BE2C (cell line): ENCODE measurements around the gene ISY1.
"Not testable (repeated sequence)": the region's sequence is repeated elsewhere in the genome, so short reads cannot be mapped to it uniquely, and the experiment has no call there.

ENCODE experiments used
- DNase-seq: peaks from one replicate; pipeline ENCODE4 v3.0.0-alpha.2; 2020
- H3K27me3 ChIP-seq: fragments of 250-450 bp; sonication (Bioruptor Pico); 2 replicates; pipeline ENCODE4 v1.5.1; 2020; ENCODE audit warnings: mild to moderate bottlenecking
- H3K36me3 ChIP-seq: fragments of 250-450 bp; sonication (Bioruptor Pico); 2 replicates; pipeline ENCODE4 v1.5.1; 2020; ENCODE audit warnings: mild to moderate bottlenecking
- H3K4me1 ChIP-seq: fragments of 250-450 bp; sonication (Bioruptor Pico); 2 replicates; pipeline ENCODE4 v1.5.1; 2020
- H3K4me3 ChIP-seq: 2 replicates; pipeline ENCODE4 v1.5.1; 2011; ENCODE audit warnings: low read depth, low read length
- H3K9me3 ChIP-seq: fragments of 250-450 bp; sonication (Bioruptor Pico); 2 replicates; pipeline ENCODE4 v1.5.1; 2020
- CTCF ChIP-seq: IDR thresholded peaks from 2 replicates; pipeline ENCODE4 v1.5.1; 2012; ENCODE audit warnings: mild to moderate bottlenecking, low read depth, low read length

Gene ISY1

GRCh38 chr3:129103296-129103695, 57.6 kb downstream of the ISY1 start:
- Histone ChIP-seq H3K36me3 (no peaks in the 10 kb centered on the region), H3K4me1 (no peaks in the 10 kb centered on the region), H3K27me3 (no peaks in the 10 kb centered on the region), H3K9me3 (no peaks in the 10 kb centered on the region), H3K4me3 (no peak overlapping the region)
- no peak for DNase-seq
- TF ChIP-seq CTCF: no peak

DNA sequence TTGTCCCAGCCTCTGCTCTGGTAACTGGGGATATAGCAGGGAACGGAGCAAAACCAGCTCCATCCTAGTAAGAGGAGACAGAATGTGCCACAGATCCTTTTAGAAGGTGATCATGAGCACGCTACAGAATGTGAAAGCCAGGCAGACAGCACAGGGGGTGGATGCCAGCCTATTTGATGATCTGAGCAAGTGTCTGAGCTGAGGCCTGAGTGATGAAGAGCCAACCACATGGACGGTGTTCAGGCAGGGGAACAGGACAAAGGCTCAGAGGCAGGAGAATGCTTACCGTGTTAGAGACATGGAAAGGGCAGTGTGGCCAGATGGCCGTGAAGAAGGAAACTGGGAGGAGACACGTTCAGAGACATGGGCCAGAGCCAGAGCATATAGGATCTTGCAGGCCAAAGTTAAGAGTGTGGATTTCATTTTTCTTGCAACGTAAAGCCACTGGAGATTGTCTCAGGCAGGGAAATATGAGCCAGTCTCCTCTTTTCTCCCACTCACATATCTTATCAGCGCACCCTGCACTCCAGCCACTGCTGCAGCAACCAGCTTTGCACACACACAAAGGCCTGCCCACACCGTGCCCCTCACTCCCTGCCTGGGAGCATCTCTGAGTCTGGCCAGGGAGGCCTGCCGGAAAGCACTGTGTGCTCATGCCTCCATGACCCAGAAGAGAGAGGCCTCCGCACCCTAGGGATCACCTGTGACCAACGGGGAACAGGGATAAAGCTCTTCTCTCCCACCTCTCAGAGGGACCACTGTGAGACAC, 59.3 kb downstream of the ISY1 start:
- DNase-seq: no peak
- Histone ChIP-seq H3K4me1 (no peaks in the 10 kb centered on the region), H3K36me3 (no peaks in the 10 kb centered on the region)

GRCh38 chr3:129100274-129100673, 60.6 kb downstream of the ISY1 start:
- Histone ChIP-seq H3K9me3 (no peaks in the 10 kb centered on the region), H3K27me3 (no peaks in the 10 kb centered on the region), H3K4me3 (no peak overlapping the region), H3K4me1 (no peaks in the 10 kb centered on the region), H3K36me3 (no peaks in the 10 kb centered on the region)
- no peak for TF ChIP-seq CTCF
- DNase-seq: no peak

More for the DNA sequence above, 59.3 kb downstream of the ISY1 start:
- H3K9me3 ChIP-seq: no peaks in the 10 kb centered on the region
- no peak overlapping the region for H3K4me3 ChIP-seq
- no peak for TF ChIP-seq CTCF
- H3K27me3 ChIP-seq: no peaks in the 10 kb centered on the region

DNA sequence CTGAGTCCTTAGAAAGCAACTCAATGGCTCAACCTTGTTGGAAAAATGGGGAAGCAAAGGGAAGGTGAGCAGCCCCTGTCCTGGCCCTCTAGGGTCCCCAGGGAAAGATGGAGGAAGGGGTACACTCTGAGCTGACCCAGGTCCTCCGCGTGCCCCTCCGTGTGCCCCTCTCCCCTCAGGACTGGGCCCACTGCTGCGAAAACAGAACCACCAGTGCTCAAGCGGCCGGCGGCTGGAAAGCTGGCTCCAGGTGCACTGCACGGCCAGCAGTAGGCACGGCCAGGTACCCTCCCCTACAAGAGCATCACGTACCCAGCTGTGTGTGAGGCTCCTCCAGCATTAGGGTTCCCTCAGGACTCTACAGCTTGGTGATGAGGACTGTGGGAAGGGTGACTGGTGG, 65.6 kb downstream of the ISY1 start:
- H3K36me3 ChIP-seq: no peaks in the 10 kb centered on the region
- no peak for TF ChIP-seq CTCF
- H3K9me3 ChIP-seq: no peaks in the 10 kb centered on the region
- no peaks in the 10 kb centered on the region for H3K27me3 ChIP-seq
- DNase-seq: no peak
- H3K4me3 ChIP-seq: no peak overlapping the region
- H3K4me1 ChIP-seq: no peaks in the 10 kb centered on the region

- not testable (repeated sequence) for H3K9me3 ChIP-seq, H3K27me3 ChIP-seq, H3K4me3 ChIP-seq, H3K4me1 ChIP-seq, H3K36me3 ChIP-seq, DNase-seq
Measured at GRCh38 chr3:129088312-129088711, 72.6 kb downstream of the ISY1 start.

GRCh38 chr3:129087904-129088303, 73.0 kb downstream of the ISY1 start:
- not testable (repeated sequence) for H3K4me3 ChIP-seq, H3K36me3 ChIP-seq, H3K9me3 ChIP-seq, H3K4me1 ChIP-seq, H3K27me3 ChIP-seq
- DNase-seq: peak; percentile 43

- no peaks in the 10 kb centered on the region for H3K9me3 ChIP-seq
- TF ChIP-seq CTCF: no peak
- no peaks in the 10 kb centered on the region for H3K36me3 ChIP-seq
- no peak overlapping the region for H3K4me3 ChIP-seq
- no peak for DNase-seq
- H3K4me1 ChIP-seq: no peaks in the 10 kb centered on the region
- H3K27me3 ChIP-seq: no peaks in the 10 kb centered on the region
Measured at GRCh38 chr3:129087138-129087702, 73.6 kb downstream of the ISY1 start.
